C4-2B (cell line): ENCODE results near the gene ZNF593.

Source experiments
- ZFX ChIP-seq: fragments of 450-650 bp; IDR thresholded peaks from 2 replicates; pipeline ENCODE4 v1.6.1; 2017
- TF ChIP-seq, protein P1 (sequence below): fragments of 450-650 bp; conservative IDR thresholded peaks from 2 replicates; pipeline ENCODE4 v1.5.1; 2017; ENCODE audit warnings: mild to moderate bottlenecking

- TF ChIP-seq, protein P1, sequence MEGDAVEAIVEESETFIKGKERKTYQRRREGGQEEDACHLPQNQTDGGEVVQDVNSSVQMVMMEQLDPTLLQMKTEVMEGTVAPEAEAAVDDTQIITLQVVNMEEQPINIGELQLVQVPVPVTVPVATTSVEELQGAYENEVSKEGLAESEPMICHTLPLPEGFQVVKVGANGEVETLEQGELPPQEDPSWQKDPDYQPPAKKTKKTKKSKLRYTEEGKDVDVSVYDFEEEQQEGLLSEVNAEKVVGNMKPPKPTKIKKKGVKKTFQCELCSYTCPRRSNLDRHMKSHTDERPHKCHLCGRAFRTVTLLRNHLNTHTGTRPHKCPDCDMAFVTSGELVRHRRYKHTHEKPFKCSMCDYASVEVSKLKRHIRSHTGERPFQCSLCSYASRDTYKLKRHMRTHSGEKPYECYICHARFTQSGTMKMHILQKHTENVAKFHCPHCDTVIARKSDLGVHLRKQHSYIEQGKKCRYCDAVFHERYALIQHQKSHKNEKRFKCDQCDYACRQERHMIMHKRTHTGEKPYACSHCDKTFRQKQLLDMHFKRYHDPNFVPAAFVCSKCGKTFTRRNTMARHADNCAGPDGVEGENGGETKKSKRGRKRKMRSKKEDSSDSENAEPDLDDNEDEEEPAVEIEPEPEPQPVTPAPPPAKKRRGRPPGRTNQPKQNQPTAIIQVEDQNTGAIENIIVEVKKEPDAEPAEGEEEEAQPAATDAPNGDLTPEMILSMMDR, result no peak
- no peak for TF ChIP-seq ZFX
Observed at GRCh38 chr1:26180010-26180506, 10.3 kb downstream of the ZNF593 start.
